ENCODE measurements around the gene SIRT1. TPM values are rescaled to one million over a fixed set of nuclear protein-coding genes. Genes with fewer than 3 reads are reported as not detected.

SIRT1 gene
- total RNA-seq, 1 experiment from 2014 or later, result 20.4 TPM

DNA sequence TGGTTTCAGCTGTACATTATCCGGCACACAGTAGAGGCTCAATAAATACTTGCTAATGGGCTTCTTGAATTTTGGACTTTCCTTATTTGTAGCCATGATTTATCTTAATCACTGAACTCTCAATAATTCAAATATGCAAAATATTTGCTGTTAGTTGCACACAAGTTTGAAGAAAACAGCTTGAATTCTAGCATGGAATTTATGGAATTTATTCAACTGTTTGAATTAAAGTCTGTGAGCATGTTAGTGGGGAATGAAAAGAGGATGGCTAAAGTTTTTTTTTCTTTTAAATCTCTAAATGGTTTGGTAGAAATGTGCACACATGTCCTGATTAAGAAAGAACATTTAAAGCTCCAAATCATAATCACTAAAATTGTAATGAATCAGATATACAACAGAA lies 42.5 kb downstream of the SIRT1 start:
- no peaks in the 10 kb centered on the region for H3K27me3 ChIP-seq (ENCODE audit: low read length)
- no peak overlapping the region for H3K4me2 ChIP-seq (ENCODE audit: low read length)
- no peak for DNase-seq
- H2AFZ ChIP-seq (ENCODE audit: low read length), result no peak overlapping the region
- POLR2A ChIA-PET (ENCODE audit: unreplicated experiment), result no interaction called here
- no peaks in the 10 kb centered on the region for H3K9me3 ChIP-seq (ENCODE audit: low read length)
- H3F3A ChIP-seq (ENCODE audit: low read length, unreplicated experiment), result peaks cover 6% of the 10 kb centered on the region
- H3K4me1 ChIP-seq (ENCODE audit: insufficient read depth, low read length), result peaks cover 16% of the 10 kb centered on the region
- ATAC-seq, result no peak
- H3K79me2 ChIP-seq (ENCODE audit: low read length), result no peaks in the 10 kb centered on the region
- BruUV-seq (replicated peaks), result no TSS peak
- CTCF ChIA-PET, result no interaction called here
- peaks cover 33% of the 10 kb centered on the region for H3K36me3 ChIP-seq (ENCODE audit: low read depth, low read length)
- no peaks in the 10 kb centered on the region for H3K9me2 ChIP-seq (replicated peaks; ENCODE audit: low read length)
- intact Hi-C loops (cut with micrococcal nuclease), result no loop called here
- H3K4me3 ChIP-seq (ENCODE audit: low read length), result no peak overlapping the region
- no peak overlapping the region for H3K27ac ChIP-seq (ENCODE audit: low read length)
- TF ChIP-seq EZH2 (IDR thresholded peaks at IDR 0.05; ENCODE audit: low read length, unreplicated experiment) (no peak), EZH2phosphoT487 (IDR thresholded peaks at IDR 0.05; ENCODE audit: borderline replicate concordance, low read length) (no peak), CTCF (conservative IDR thresholded peaks at IDR 0.05; ENCODE audit: low read depth, low read length) (no peak)
- H3K9ac ChIP-seq (ENCODE audit: low read length), result no peak overlapping the region
- no peaks in the 10 kb centered on the region for H4K20me1 ChIP-seq (ENCODE audit: low read length)

DNA sequence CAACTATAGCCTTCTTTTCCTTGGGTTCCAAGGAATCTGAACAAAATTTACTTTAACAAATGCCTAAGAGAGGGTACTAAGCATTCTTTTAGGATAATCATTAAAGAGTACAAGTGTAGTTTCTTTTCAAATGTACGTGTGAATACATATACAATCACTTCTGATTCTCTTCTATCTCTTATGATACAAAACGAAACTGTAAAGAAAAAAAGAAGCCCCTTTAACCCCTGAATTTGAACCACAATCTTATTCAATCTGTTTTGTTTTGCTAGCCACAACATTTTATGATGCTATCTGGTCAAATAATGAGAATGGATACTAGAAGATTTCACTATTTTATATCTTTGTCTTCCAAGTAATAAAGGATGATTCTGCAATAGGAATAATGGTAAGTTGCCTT lies 48.7 kb downstream of the SIRT1 start:
- POLR2A ChIA-PET (ENCODE audit: unreplicated experiment), result no interaction called here
- TF ChIP-seq EZH2 (IDR thresholded peaks at IDR 0.05; ENCODE audit: low read length, unreplicated experiment) (no peak), CTCF (conservative IDR thresholded peaks at IDR 0.05; ENCODE audit: low read depth, low read length) (no peak), EZH2phosphoT487 (IDR thresholded peaks at IDR 0.05; ENCODE audit: borderline replicate concordance, low read length) (no peak)
- CTCF ChIA-PET, result no interaction called here
- Histone ChIP-seq H3K27ac (ENCODE audit: low read length) (no peak overlapping the region), H3K27me3 (ENCODE audit: low read length) (no peaks in the 10 kb centered on the region), H3K4me3 (ENCODE audit: low read length) (no peak overlapping the region), H3K79me2 (ENCODE audit: low read length) (no peaks in the 10 kb centered on the region), H4K20me1 (ENCODE audit: low read length) (no peaks in the 10 kb centered on the region), H3K4me2 (ENCODE audit: low read length) (no peak overlapping the region), H3K4me1 (ENCODE audit: insufficient read depth, low read length) (no peaks in the 10 kb centered on the region), H3K9me2 (replicated peaks; ENCODE audit: low read length) (no peaks in the 10 kb centered on the region), H3K36me3 (ENCODE audit: low read depth, low read length) (peaks cover 51% of the 10 kb centered on the region), H3K9me3 (ENCODE audit: low read length) (no peaks in the 10 kb centered on the region), H3K9ac (ENCODE audit: low read length) (no peak overlapping the region), H2AFZ (ENCODE audit: low read length) (no peak overlapping the region), H3F3A (ENCODE audit: low read length, unreplicated experiment) (no peaks in the 10 kb centered on the region)
- no TSS peak for BruUV-seq (replicated peaks)
- no peak for ATAC-seq
- intact Hi-C loops (cut with micrococcal nuclease), result no loop called here
- DNase-seq, result no peak

- Histone ChIP-seq H4K20me1 (ENCODE audit: low read length) (no peaks in the 10 kb centered on the region), H3K4me2 (ENCODE audit: low read length) (no peak overlapping the region), H3K4me3 (ENCODE audit: low read length) (no peak overlapping the region), H3K9me2 (replicated peaks; ENCODE audit: low read length) (no peaks in the 10 kb centered on the region), H3K9ac (ENCODE audit: low read length) (no peak overlapping the region), H3K4me1 (ENCODE audit: insufficient read depth, low read length) (no peaks in the 10 kb centered on the region), H3K79me2 (ENCODE audit: low read length) (no peaks in the 10 kb centered on the region), H3K9me3 (ENCODE audit: low read length) (no peaks in the 10 kb centered on the region), H2AFZ (ENCODE audit: low read length) (no peak overlapping the region), H3K27me3 (ENCODE audit: low read length) (no peaks in the 10 kb centered on the region), H3K36me3 (ENCODE audit: low read depth, low read length) (peaks cover 56% of the 10 kb centered on the region), H3F3A (ENCODE audit: low read length, unreplicated experiment) (no peaks in the 10 kb centered on the region), H3K27ac (ENCODE audit: low read length) (no peak overlapping the region)
- BruUV-seq (replicated peaks), result no TSS peak
- TF ChIP-seq EZH2phosphoT487 (IDR thresholded peaks at IDR 0.05; ENCODE audit: borderline replicate concordance, low read length) (no peak), EZH2 (IDR thresholded peaks at IDR 0.05; ENCODE audit: low read length, unreplicated experiment) (no peak), CTCF (conservative IDR thresholded peaks at IDR 0.05; ENCODE audit: low read depth, low read length) (no peak)
- ChIA-PET POLR2A (ENCODE audit: unreplicated experiment) (no interaction called here), CTCF (no interaction called here)
- intact Hi-C loops (cut with micrococcal nuclease), result no loop called here
- DNase-seq, result no peak
- ATAC-seq, result no peak
Observed at GRCh38 chr10:67934336-67934735, 49.9 kb downstream of the SIRT1 start.

Data from PC-3 (cell line).